Natural killer cell (primary cell): ENCODE data around the gene PSME1. TPM values are rescaled to one million over a fixed set of nuclear protein-coding genes. Genes with fewer than 3 reads are reported as not detected.

Experiments
- ATAC-seq, 3 donors: fragments of 150-1000 bp in 2 of 3; fragments of 200-7000 bp in 1 of 3; cut with Tn5 transposase; 1 replicate in 1 of 3; 2 replicates in 2 of 3; pipeline ENCODE4 v1.10.0; 2021; ENCODE audit warnings: mild to moderate bottlenecking in 2 of 3, moderate library complexity in 2 of 3
- DNase-seq, 2 donors: peaks; one replicate each; pipeline versions ENCODE4 v3.0.0 to v3.0.0-alpha.2; 2013 to 2021; ENCODE audit warnings: mixed read lengths in 1 of 2
- H3K27ac ChIP-seq: one replicate; pipeline ENCODE4 v1.5.1; 2013; ENCODE audit warnings: mild to moderate bottlenecking, low read length
- H3K27me3 ChIP-seq: one replicate; pipeline ENCODE4 v1.6.1; 2013; ENCODE audit warnings: low read length; ENCODE audit not compliant: control insufficient read depth, insufficient read depth
- H3K36me3 ChIP-seq: one replicate; pipeline ENCODE4 v1.6.1; 2013; ENCODE audit warnings: low read length; ENCODE audit not compliant: control insufficient read depth, insufficient read depth
- H3K4me1 ChIP-seq: one replicate; pipeline ENCODE4 v1.6.1; 2013; ENCODE audit warnings: low read length; ENCODE audit not compliant: control insufficient read depth, insufficient read depth
- H3K4me3 ChIP-seq: one replicate; pipeline ENCODE4 v1.5.1; 2013; ENCODE audit warnings: low read length
- H3K9me3 ChIP-seq: one replicate; pipeline ENCODE4 v1.6.1; 2013; ENCODE audit warnings: low read length; ENCODE audit not compliant: control insufficient read depth, insufficient read depth
- H3K27ac Mint-ChIP-seq, 2 donors: one replicate each; pipeline ENCODE4 v1.8.0; 2022; ENCODE audit warnings: mild to moderate bottlenecking in 2 of 2, mixed read lengths in 2 of 2, moderate library complexity in 1 of 2
- H3K27me3 Mint-ChIP-seq, 2 donors: one replicate each; pipeline ENCODE4 v1.8.0; 2022; ENCODE audit warnings: low read depth in 2 of 2, mixed read lengths in 2 of 2
- H3K36me3 Mint-ChIP-seq: one replicate; pipeline ENCODE4 v1.8.0; 2022; ENCODE audit warnings: mixed read lengths
- H3K4me1 Mint-ChIP-seq, 2 donors: one replicate each; pipeline ENCODE4 v1.8.0; 2022; ENCODE audit warnings: mixed read lengths in 2 of 2
- H3K4me3 Mint-ChIP-seq: one replicate; pipeline ENCODE4 v1.8.0; 2022; ENCODE audit warnings: mild to moderate bottlenecking, moderate library complexity, mixed read lengths
- H3K9me3 Mint-ChIP-seq, 2 donors: one replicate each; pipeline ENCODE4 v1.8.0; 2022; ENCODE audit warnings: mixed read lengths in 2 of 2
- WGBS: methylation state at CpG from one replicate; pipeline ENCODE4 v1.1.7; 2013; ENCODE audit warnings: missing lambda C conversion rate; ENCODE audit not compliant: insufficient coverage; 5-methylcytosine and 5-hydroxymethylcytosine counted together
- intact Hi-C: fragments of 100-400 bp; cut with micrococcal nuclease; formaldehyde crosslinking; loops from one replicate; pipeline ENCODE4 v1.14.2; 2022
- total RNA-seq, 4 donors: library from RNA; stranded (reverse); fragments of 120-200 nt in 1 of 4; gene quantifications; one replicate each; pipeline versions ENCODE4 v1.2.3 to v1.2.4, GENCODE V29; 2013 to 2022
- TF ChIP-seq, protein P1 (sequence below): fragments of 200-600 bp; IDR thresholded peaks from one replicate; pipeline ENCODE4 v1.8.0; 2022; ENCODE audit warnings: antibody characterized with exemption

Gene PSME1
- total RNA-seq, 3 donors from 2014 or later (not counting 1 experiment from before 2014, with no cell fraction given) = 315 to 345 (median 318) TPM

- no peaks in the 10 kb centered on the region for H3K9me3 ChIP-seq
- H3K27ac ChIP-seq = peak overlapping the region; percentile 94
- intact Hi-C loops = no loop called here
- peaks cover 45 to 54% of the 10 kb centered on the region in 2 donors for H3K4me1 Mint-ChIP-seq
- H3K36me3 Mint-ChIP-seq = no peaks in the 10 kb centered on the region
- peak overlapping the region; percentile 94 for H3K4me3 ChIP-seq
- H3K4me3 Mint-ChIP-seq = peak overlapping the region; percentile 99
- 62% methylated on average over 8 of the region's 8 CpGs for WGBS
- TF ChIP-seq, protein P1, sequence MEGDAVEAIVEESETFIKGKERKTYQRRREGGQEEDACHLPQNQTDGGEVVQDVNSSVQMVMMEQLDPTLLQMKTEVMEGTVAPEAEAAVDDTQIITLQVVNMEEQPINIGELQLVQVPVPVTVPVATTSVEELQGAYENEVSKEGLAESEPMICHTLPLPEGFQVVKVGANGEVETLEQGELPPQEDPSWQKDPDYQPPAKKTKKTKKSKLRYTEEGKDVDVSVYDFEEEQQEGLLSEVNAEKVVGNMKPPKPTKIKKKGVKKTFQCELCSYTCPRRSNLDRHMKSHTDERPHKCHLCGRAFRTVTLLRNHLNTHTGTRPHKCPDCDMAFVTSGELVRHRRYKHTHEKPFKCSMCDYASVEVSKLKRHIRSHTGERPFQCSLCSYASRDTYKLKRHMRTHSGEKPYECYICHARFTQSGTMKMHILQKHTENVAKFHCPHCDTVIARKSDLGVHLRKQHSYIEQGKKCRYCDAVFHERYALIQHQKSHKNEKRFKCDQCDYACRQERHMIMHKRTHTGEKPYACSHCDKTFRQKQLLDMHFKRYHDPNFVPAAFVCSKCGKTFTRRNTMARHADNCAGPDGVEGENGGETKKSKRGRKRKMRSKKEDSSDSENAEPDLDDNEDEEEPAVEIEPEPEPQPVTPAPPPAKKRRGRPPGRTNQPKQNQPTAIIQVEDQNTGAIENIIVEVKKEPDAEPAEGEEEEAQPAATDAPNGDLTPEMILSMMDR = no peak
- H3K27ac Mint-ChIP-seq = peak overlapping the region; percentile 97
- H3K9me3 Mint-ChIP-seq = no peaks in the 10 kb centered on the region
- no peaks in the 10 kb centered on the region for H3K27me3 Mint-ChIP-seq
- H3K4me1 ChIP-seq = peaks cover 37% of the 10 kb centered on the region
- ATAC-seq (no peak), DNase-seq (peak in 1 of 2 donors; percentile 26)
- no peaks in the 10 kb centered on the region for H3K27me3 ChIP-seq
- H3K36me3 ChIP-seq = peaks cover 74% of the 10 kb centered on the region
Measured at GRCh38 chr14:24162093-24162492, 26.1 kb downstream of the PSME1 start.

- DNase-seq = no peak
- Histone ChIP-seq H3K9me3 (no peaks in the 10 kb centered on the region), H3K27ac (no peak overlapping the region), H3K4me1 (peaks cover 37% of the 10 kb centered on the region), H3K27me3 (no peaks in the 10 kb centered on the region), H3K4me3 (no peak overlapping the region), H3K36me3 (peaks cover 71% of the 10 kb centered on the region)
- Mint-ChIP-seq H3K36me3 (no peaks in the 10 kb centered on the region), H3K4me3 (no peak overlapping the region), H3K9me3 (no peaks in the 10 kb centered on the region), H3K27me3 (no peaks in the 10 kb centered on the region), H3K27ac (peak overlapping the region; percentile 53 to 74), H3K4me1 (peaks cover 45 to 64% of the 10 kb centered on the region in 2 donors)
- ATAC-seq = no peak
- intact Hi-C loops = no loop called here
- 97% methylated on average over 14 of the region's 14 CpGs for WGBS
- TF ChIP-seq, protein P1 = no peak
Measured at GRCh38 chr14:24164518-24164991, 28.6 kb downstream of the PSME1 start.

GRCh38 chr14:24165785-24166184 is 29.8 kb downstream of the PSME1 start:
- Mint-ChIP-seq H3K27me3 (no peaks in the 10 kb centered on the region), H3K4me1 (peaks cover 43 to 59% of the 10 kb centered on the region in 2 donors), H3K27ac (peak overlapping the region; percentile 71 to 73), H3K36me3 (no peaks in the 10 kb centered on the region), H3K9me3 (no peaks in the 10 kb centered on the region), H3K4me3 (no peak overlapping the region)
- H3K4me3 ChIP-seq = no peak overlapping the region
- peaks cover 64% of the 10 kb centered on the region for H3K36me3 ChIP-seq
- no peaks in the 10 kb centered on the region for H3K9me3 ChIP-seq
- TF ChIP-seq, protein P1 = no peak
- WGBS = 96% methylated on average over 5 of the region's 5 CpGs
- no peak for ATAC-seq
- no peak for DNase-seq
- intact Hi-C loops = no loop called here
- H3K4me1 ChIP-seq = peaks cover 30% of the 10 kb centered on the region
- H3K27ac ChIP-seq = no peak overlapping the region
- no peaks in the 10 kb centered on the region for H3K27me3 ChIP-seq
